Measurements from ENCODE around the gene BPIFB6. TPM values are rescaled to one million over a fixed set of nuclear protein-coding genes. Genes with fewer than 3 reads are reported as not detected.
A peak's percentile ranks its signal among the peaks of the same experiment; 100 is the strongest.
"Not testable (repeated sequence)": the region's sequence is repeated elsewhere in the genome, so short reads cannot be mapped to it uniquely, and the experiment has no call there.

The BPIFB6 gene
- total and polyA plus RNA-seq, 7 donors, result not detected

DNA sequence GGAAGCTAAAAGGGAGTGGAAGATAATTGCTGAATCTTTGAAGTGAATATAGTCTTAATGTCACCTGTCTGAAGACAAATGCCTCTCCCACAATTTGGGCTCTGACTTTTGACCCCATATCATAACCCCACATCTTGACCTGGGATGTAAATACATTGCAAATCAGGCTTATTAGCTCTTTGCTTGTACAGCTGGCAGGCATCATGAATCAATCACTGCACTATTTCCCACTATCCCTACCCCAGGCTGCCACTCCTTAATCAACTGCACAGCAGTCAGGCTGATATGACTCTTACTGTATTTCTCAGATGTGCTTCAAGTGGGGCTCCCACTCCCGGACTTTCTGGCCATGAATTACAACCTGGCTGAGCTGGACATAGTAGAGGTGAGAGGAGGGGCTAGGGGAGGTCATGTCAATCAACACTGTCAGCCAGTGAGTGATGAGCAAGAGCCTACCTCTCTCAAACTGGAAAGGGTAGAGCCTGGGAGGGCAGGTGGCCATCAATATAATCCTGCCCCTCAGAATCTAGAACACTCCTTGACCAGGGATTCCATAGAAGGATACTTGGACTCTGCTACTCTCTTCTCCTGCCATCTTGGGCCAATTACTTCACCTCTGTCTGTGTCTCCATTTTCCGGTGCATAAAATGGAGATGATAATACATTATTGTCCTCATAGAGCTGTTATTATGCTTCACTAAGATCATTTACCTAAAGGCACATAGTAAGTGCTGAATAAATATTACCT, 11.7 kb downstream of the BPIFB6 start:
- H3K9me3 ChIP-seq, result peaks cover 8% of the 10 kb centered on the region
- H3K4me1 ChIP-seq, result no peaks in the 10 kb centered on the region
- ATAC-seq, result no peak
- no peaks in the 10 kb centered on the region for H3K36me3 ChIP-seq (ENCODE audit: insufficient read depth in 1 of 2, low read depth in 1 of 2)
- intact Hi-C loops (cut with DNase I), result no loop called here
- H3K4me3 ChIP-seq, result no peak overlapping the region
- H3K27me3 ChIP-seq (ENCODE audit: insufficient read depth in 3 of 3, low read length in 2 of 3), result peaks cover 0 to 2% (median 2%) of the 10 kb centered on the region in 3 donors
- WGBS, 3 donors, result 62 to 77% (median 75%) methylated on average over 2 of the region's 2 CpGs
- peak in 1 of 2 donors; percentile 1 for DNase-seq
- no peak overlapping the region for H3K27ac ChIP-seq
- no peak for TF ChIP-seq CTCF (IDR thresholded peaks at IDR 0.05)

GRCh38 chr20:33043731-33044181, 12.3 kb downstream of the BPIFB6 start:
- no peaks in the 10 kb centered on the region for H3K4me1 ChIP-seq
- no peaks in the 10 kb centered on the region for H3K36me3 ChIP-seq (ENCODE audit: insufficient read depth in 1 of 2, low read depth in 1 of 2)
- no peak overlapping the region for H3K27ac ChIP-seq
- no peak overlapping the region for H3K4me3 ChIP-seq
- H3K9me3 ChIP-seq, result peaks cover 8% of the 10 kb centered on the region
- DNase-seq, result no peak
- 42 to 59% (median 55%) methylated on average over 1 of the region's 1 CpG for WGBS, 3 donors
- no peak for ATAC-seq
- TF ChIP-seq CTCF (IDR thresholded peaks at IDR 0.05), result no peak
- intact Hi-C loops (cut with DNase I), result no loop called here
- H3K27me3 ChIP-seq (ENCODE audit: insufficient read depth in 3 of 3, low read length in 2 of 3), result peaks cover 0 to 2% (median 0%) of the 10 kb centered on the region in 3 donors

DNA sequence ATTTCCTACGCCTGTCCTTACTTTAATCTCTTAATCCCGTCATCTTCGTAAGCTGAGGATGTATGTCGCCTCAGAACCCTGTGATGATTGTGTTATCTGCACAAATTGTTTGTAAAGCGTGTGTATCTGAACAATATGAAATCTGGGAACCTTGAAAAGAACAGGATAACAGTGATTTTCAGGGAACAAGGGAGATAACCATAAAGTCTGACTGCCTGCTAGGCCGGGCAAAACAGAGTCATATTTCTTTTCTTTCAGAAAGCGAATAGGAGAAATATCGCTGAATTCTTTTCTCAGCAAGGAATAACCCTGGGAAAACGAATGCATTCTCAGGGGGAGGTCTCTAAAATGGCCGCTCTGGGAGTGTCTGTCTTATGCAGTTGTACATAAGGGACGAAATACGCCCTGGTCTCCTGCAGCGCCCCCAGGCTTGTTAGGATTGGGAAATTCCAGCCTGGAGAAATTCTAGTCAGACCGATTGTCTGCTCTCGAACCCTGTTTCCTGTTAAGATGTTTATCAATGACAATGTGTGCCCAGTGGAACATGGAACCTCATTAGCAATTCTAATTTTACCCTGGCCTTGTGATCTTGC, 13.8 kb downstream of the BPIFB6 start:
- ATAC-seq; intact Hi-C loops (cut with DNase I); DNase-seq; H3K36me3 ChIP-seq (ENCODE audit: insufficient read depth in 1 of 2, low read depth in 1 of 2); H3K27ac ChIP-seq; H3K27me3 ChIP-seq (ENCODE audit: insufficient read depth in 3 of 3, low read length in 2 of 3); H3K4me1 ChIP-seq; H3K9me3 ChIP-seq; H3K4me3 ChIP-seq: not testable (repeated sequence)
- 75 to 83% (median 80%) methylated on average over 15 of the region's 15 CpGs for WGBS, 3 donors

- ATAC-seq, result no peak
These were observed 15.0 kb downstream of the BPIFB6 start for GRCh38 chr20:33046412-33046811.

More at GRCh38 chr20:33046412-33046811, 15.0 kb downstream of the BPIFB6 start:
- Histone ChIP-seq H3K4me3 (no peak overlapping the region), H3K9me3 (peaks cover 8% of the 10 kb centered on the region), H3K36me3 (ENCODE audit: insufficient read depth in 1 of 2, low read depth in 1 of 2) (no peaks in the 10 kb centered on the region), H3K27ac (no peak overlapping the region), H3K4me1 (no peaks in the 10 kb centered on the region), H3K27me3 (ENCODE audit: insufficient read depth in 3 of 3, low read length in 2 of 3) (peaks cover 0 to 1% (median 0%) of the 10 kb centered on the region in 3 donors)
- WGBS, 3 donors, result 76 to 79% (median 78%) methylated on average over 3 of the region's 3 CpGs
- intact Hi-C loops (cut with DNase I), result no loop called here
- no peak for DNase-seq
- no peak for TF ChIP-seq CTCF (IDR thresholded peaks at IDR 0.05)
